GM21423 (cell line): Measurements from ENCODE around the gene EPB41L2.

Source experiments
- ATAC-seq: cut with Tn5 transposase; IDR thresholded peaks from one replicate; pipeline ENCODE4 v1.9.1; 2021; ENCODE audit warnings: mild to moderate bottlenecking, moderate library complexity; ENCODE audit not compliant: unreplicated experiment

EPB41L2 gene

DNA sequence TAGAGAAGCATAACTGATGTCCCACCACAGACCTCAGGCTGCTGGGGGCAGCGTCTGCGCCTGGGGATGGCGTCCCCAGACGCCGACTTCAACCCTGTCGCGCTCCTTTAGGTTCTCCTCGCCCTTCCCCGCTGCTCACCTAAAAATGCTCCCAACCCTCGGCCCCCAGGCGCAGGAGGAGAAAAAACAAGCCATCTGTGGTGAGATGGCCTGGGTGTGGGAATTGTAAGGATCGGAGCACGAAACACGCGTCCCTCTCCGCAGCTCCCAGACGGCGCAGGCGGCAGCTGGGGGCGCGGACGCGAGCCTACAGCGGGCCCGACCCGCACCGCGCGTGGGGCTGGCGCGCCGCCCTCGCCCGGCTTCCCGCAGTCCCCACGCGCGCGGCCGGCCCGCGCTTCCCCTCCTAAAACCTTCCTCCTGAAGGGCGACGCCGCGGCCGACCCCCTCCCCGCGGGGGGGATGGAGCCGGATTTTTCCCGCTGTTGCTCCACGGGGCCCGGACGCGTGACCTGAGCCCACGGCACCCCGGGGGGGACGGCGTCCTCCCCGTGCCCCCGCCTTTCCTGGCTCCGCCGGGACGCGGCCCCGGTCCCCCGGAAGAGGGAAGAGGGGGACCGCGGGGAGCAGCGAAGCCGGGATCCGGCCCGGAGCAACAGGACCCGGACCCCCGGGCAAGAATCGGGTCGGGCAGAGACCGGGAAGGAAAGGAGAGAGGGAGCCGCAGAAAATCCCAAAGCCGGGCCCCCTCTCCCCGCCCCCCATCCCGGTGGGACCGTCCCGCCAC, 611 bp downstream of the EPB41L2 start:
- peak; percentile 16 for ATAC-seq

DNA sequence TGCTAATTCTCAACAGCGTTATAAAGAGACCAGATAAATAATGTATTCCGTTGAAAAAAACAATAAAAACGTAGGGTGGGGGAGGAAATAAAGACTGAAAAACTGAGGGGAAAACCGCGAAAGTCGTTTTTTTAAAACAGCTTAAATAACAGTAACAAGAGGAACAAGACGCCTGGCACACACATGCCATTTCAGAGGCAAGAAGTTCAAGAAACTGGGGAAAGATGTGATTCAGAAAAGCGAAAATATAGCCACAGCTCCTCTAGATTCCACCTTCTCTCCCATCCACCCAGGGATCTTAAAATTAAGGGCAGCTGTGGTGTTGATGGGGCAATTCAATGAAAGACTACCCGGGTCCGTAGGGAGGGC, 1.3 kb downstream of the EPB41L2 start:
- no peak for ATAC-seq

DNA sequence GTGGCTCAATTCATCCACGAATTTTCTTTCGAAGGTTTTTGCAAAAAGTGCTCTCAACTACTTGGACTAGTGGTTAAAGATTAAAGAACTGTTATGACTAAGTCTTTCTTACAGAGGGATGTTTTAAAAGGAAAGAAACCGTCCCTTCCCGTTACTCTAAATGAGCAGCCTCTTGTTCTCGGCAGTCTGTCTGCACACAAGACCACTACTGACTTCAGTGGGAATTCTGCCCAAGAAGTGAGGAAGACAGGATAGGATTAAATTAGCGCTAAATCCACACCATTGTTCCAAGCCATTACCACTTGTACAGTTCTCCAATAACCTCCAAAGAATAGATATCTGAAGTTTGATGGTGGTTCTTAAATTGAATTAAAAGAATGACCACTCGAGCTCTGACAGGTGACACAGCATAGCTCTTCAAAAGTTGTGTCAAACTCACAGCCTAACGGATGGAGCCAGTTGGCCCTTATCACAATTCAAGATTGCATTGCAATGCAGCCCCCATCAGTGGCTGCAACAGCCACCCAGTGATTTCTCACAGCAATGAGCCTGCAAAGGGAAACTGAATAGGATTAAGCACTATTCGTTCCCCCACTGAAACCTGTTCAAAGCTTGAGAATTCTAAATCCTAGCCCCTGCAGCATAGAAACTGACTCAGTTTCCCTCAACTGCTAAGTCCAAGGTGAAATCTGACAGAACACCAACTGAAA, 1.8 kb downstream of the EPB41L2 start:
- ATAC-seq = peak; percentile 28

DNA sequence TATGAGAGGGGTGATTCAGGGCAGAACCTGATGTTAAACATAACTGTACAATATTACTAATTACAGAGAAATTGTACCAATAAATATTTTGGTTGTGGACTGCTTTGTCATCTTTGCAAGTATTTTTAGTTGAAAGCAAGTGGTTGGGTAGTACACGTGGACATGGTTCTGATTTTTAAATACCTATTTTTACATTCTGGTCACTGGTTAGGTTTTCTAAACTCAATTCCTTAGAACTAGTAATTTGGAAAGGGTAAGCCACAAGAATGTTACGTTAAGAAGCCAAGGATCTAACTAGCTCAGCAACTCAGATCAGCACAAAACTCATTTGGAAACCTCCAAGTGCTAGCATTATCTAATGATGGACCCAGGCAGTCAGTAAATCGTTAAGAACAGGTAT, 2.7 kb downstream of the EPB41L2 start:
- no peak for ATAC-seq

DNA sequence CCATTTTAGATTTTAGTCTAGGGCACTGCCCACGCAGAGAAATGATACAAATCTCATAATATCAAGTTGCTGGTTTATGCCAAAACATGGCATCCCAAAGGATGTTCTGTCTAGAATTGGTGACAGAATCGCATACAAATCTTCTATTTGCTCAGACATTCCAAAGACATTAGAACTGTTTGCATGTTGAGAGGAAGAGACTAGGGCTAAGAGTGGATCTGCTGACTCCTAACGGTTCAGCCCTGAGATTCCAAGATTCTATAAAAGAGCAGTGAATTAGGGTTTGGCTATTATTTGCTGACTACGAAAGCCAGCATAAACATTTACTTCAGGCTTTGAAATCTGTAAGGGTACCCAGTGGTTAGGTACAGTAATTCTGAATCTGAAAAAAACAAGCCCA, 3.6 kb downstream of the EPB41L2 start:
- no peak for ATAC-seq

DNA sequence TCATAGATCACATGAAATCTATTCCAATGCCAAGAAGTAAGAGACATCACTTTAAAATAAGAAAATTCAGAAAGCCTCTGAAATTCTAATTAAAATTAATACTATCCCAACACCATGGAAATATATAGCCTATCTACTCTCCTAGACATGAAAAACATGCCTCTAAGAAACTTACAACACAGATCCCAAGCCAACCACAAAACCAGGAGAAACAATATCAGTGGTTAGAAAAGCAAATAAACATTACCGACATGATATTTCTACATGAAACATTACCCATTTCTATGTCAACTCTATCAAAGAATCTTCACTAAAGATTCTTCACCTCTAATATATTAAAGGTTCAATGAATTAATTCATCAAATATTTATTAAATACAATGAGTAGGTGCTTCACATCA, 4.8 kb downstream of the EPB41L2 start:
- ATAC-seq = no peak

DNA sequence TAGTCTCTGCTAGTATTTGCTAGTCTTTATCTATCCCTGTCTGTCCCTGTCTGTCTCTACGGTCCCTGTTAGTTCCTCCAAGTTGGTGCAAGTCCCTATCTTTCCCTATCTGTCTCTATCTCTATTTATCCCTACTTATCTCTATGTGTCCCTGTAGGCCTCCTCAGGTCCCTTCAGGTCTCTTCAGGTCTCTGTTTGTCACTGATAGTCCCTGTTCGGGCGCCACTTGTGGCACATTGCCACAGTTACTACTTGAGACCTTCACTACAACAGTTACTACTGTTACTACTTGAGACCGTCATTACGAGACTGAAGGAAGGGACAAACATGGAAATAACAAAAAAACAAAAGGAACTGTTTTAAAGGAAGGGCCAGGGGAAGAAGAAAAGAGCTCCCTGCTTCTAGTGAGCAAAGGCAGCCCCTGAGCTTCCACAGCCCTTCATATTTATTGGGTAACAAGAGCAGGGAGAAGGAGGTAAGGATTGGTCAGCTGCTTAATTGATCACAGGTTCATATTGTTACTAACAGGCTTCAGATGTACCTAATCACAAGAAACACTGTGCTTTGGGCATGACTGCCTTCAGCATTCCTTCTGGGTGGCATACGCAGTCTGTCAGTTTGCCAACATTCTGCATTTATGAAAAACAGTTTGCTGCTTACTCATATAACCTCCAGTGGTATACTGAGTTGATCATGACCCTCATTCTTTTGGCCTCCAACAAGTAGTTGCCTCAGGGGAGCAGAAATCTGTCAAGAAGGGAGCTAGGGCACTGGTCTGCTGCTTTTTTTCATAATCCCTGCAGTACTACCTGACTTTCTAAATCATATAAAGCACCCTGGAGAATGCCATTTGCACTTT, 8.4 kb downstream of the EPB41L2 start:
- ATAC-seq = no peak

DNA sequence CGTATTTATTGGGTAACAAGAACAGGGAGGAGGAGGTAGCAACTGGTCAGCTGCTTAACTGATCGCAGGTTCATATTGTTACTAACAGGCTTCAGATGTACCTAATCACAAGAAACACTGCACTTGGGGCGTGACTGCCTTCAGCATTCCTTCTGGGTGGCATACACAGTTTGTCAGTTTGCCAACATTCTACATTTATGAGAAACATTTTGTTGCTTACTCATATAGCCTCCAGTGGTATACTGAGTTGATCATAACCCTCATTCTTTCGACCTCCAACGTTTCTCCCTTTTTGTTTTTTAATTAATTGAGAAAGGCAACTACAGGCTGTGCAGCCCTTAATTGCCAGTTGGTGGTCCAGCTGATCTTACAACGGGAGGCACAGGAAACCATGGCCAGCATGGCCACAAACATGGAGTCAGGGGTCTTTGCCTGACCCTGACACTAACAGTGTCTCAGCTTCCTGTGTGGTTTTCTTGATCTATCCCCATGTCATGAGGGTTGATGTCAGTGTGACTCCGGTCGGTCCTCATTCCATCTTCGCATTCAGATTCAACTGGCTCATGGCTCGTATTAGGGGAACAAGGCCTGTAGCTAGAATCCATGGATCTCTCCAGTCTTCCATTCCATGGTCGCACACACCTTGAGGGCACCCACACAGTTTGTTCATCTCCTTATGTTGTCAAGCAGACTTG, 9.4 kb downstream of the EPB41L2 start:
- ATAC-seq = no peak

DNA sequence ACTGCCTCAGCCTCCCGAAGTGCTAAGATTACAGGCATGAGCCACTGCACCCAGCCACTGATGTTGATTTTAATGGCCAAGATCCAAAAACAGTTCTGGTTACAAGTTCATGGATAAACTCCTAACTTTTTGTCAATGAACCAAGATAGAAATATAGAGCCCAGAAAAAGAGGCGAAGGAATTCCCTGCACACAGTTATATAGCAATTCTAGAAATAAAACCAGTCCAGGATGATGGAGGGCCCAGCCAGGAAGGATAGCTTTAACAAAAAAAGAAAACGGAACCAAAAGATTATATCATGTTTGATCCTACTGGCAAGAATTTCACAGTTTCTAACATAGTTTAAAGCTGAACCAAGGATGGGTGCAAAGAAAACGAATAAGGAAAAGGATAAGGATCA, 10.9 kb downstream of the EPB41L2 start:
- no peak for ATAC-seq

DNA sequence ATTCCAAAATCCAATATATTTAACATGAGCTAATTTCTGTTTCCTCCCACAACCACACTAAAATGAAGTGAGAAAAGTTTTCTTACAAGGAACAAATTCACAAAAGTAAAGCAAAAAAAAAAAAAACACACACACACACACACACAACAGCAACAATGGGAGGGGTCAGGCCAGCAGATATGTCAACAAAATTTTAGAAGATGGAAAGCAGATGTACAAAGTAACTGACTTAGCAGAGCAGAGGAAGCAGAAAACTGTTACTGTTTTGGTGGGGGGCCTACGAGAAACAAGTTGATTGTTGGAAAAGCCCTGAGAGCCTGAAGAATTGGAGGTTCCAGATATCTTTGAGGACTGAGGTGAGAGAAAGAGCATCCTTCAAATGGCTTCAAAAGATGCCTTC, 11.7 kb downstream of the EPB41L2 start:
- no peak for ATAC-seq

DNA sequence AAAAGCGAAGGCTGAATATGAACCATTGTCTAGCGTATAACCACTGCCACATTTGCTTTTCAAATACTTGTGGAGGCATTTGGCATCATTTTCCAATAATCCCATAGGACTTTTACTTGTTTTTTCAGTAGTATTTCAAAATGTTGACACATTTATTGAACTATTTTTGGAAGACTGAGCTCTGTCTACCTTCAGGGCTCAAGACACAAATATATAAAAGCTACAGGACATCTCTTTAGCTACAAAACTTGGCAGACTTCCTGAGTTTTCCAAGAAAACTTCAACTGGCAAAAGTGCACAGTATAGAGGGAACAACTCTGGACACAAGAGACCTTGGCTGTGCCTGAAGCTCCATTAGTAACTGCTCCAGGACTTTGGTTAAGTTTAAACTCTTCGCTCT, 13.4 kb downstream of the EPB41L2 start:
- ATAC-seq = no peak

DNA sequence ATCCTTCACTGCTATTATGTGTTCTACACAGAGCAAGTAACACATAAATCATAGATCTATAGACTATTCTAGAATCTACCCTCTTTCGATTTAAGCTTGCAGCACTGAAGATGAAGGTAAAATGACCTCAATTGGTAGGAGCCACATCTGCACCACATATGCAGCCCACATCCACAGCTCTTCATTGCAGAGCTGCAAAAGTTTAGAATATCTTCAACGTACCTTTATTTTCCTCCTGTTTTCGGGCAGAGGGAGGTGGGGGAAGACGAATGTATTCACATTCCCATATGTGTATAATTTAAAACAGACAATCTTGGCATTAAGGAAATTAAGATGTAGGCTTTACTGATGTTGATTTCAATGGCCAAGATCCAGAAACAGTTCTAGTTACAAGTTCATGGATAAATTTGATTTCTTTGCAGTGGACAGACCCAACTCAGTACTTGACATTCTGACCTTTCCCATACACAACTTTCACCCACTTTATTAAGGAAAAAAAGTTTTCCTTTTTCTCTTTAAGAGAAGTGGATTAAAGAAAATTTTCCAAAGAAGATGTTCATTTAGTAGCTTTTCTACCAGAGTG, 14.0 kb downstream of the EPB41L2 start:
- ATAC-seq = no peak

DNA sequence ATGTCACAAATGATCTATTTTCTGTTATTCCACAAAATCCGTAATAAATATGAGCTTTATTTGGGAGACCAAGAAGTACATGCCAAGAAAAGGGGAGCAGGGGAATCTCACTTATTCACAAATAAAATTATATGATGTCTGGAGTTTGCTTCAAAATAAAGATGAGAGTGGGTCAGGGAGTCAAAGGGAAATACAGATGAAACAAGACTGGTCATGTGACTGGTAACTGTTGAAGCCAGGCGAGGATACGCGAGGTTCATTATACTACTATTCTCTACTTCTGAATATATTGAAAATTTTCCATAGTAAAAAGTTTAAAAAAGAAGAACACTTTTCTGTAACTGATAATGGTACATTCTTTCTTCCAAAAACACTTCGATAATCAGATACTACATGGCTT, 14.6 kb downstream of the EPB41L2 start:
- ATAC-seq = no peak

DNA sequence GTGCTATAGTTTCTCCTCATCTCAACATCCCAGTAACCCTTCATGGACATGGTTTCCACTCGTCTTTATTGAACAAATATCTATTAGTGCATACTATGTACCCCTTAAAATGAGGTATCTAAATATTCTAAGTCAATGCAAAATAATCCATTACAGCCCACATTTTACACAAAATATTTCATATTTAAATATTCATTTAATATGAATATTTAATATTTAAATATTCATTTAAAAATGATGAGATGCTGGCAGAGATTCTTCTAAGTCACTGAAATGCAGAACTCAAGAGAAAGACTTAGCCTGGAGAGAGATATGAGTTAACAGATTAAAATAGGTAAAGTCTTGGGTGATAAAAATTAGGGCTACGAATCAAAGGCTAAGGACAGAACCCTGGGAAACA, 17.9 kb downstream of the EPB41L2 start:
- ATAC-seq = no peak

DNA sequence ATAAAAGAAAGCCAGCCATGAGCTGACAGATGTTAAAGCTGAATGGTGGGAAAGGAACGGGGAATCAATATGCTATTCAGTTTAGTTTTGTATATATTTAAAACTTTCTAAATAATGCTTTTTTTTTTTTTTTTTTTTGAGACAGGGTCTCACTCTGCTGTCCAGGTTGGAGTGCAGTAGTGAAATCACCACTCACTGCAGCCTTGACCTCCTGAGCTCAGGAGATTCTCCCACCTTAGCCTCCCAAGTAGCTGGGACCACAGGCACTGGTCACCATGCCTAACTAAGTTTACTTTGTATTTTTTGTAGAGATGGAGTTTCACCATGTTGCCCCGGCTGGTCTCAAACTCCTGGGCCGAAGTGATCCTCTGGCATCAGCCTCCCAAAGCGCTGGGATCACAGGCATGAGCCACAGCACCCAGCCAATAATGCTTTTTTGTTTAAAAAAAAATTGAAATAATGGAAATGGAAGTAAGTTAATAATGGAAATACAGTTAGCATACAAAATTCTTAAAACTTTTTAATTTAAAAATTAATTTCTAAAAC, 19.1 kb downstream of the EPB41L2 start:
- ATAC-seq = no peak

DNA sequence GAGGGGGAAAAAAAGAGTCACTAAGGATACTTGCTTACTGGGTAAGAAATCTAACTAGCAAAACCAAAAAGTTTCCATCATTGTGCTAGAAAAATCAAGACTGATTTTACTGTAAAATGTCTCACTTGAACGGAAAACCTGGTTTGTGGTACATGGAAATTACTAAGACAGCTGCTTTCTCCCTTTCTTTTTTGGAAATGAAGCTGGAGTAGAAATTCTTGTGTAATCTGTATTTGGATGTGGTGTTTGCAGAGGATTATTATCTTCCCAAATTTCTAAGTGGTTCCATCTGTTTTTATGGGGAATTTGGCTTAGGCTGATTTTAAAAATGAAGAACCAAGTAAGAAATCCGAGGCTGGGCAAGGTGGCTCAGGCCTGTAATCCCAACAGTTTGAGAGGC, 20.4 kb downstream of the EPB41L2 start:
- no peak for ATAC-seq

DNA sequence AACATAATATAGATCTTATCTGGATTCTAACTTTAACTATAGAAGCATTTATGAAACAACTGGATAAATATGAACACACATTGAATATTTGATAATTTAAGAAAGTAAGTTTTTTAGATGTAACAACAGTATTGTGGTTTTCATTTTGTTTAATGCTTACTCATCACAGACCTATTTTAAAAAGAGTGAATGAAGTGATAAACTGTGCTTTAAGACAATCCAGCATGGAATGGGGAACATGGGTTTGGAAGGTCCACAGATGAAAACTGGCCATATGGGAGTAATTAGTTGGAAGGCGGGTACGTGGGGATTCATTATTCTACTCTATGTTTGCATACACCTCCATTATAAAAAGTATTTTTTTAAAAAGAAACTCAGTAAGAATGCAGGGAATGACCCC, 21.2 kb downstream of the EPB41L2 start:
- ATAC-seq = no peak

DNA sequence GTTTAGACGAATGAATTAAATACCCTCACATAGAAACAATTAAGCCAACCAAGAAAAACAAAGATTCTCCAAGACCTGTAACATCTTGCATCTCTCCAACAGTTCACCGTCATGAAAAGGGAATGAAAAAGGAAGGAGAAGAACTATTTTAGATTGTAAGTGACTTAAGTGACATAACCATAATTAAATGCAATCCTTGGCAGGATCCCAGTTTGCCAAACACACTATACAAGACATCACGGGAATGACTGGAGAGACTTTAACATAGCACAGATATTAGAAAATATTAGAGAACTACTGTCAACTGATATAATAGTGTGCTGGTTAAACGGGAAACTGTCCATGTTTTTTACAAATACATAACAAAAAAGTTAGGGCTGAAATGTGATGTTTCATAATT, 22.2 kb downstream of the EPB41L2 start:
- no peak for ATAC-seq

DNA sequence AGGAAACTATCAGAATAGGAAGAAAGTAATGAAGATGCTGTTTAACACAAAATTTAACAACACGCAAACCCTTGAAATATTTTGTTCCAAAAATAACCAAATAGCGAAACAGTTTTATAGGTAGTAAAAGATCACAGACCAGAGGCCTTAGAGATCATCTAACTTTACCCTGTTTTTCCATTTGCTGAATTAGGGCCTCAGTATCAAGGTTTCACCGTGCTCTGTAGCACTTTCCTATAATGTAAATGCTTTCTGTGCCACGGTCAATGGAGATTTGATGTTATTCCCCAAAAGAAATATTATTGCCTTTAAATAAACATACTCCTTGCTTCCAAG, 23.7 kb downstream of the EPB41L2 start:
- no peak for ATAC-seq

DNA sequence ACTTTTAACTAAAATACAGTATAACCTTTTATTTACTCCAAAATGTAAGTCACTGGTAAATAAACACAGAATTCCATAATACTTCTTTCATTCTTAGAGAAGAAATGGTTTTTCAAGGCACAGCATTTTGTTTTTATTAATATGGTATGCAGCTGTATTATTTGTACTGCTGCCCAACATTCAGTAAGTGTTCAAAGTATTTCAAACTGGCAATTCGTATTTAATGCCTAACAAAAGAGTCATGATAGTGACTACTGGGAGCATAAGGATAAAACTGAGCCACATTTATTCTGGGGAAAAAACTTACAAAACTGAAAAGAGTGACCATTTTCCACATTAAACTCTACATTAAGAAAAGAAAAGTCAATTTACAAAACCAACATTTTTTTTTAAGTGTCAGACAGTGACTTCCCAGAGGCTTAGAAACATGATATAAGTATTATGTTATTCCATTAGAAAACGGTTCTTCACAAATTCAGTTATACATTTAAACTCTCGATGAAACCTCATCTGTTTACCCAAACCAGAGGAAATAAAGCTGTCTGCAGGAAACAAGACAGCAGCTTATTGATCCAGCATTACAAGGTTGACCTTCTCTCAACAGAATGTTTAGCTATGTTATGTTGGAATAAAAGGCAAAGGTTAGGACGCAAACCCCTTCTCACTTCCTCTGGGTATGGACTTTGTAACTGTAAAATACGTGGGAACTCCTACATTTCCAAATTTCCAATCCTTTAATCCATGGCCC, 24.3 kb downstream of the EPB41L2 start:
- ATAC-seq = no peak
